Liver (tissue), 3 donors: Measurements from ENCODE around the gene SLC47A2.

ENCODE experiments used
- ATF3 ChIP-seq: IDR thresholded peaks from 2 replicates; pipeline ENCODE4 v1.6.1; 2016; ENCODE audit warnings: antibody characterized with exemption
- CTCF ChIP-seq: fragments of 150-350 bp; IDR thresholded peaks from 2 replicates; pipeline ENCODE4 v1.5.1; 2017; ENCODE audit warnings: improper control_type of control experiment, low read depth, low read length; ENCODE audit not compliant: missing input control
- EGR1 ChIP-seq, 2 donors: IDR thresholded peaks; 2 replicates each; pipeline ENCODE4 v1.6.1; 2016 to 2018; ENCODE audit warnings: antibody characterized with exemption in 2 of 2, low read depth in 2 of 2
- FOXA1 ChIP-seq: IDR thresholded peaks from 2 replicates; pipeline ENCODE4 v1.6.1; 2016; ENCODE audit warnings: antibody characterized with exemption
- GABPA ChIP-seq, 2 donors: IDR thresholded peaks in 1 of 2; conservative IDR thresholded peaks in 1 of 2; 2 replicates each; pipeline ENCODE4 v1.6.1; 2016; ENCODE audit warnings: antibody characterized with exemption in 2 of 2, mild to moderate bottlenecking in 1 of 2, moderate library complexity in 1 of 2
- MAX ChIP-seq: IDR thresholded peaks from 2 replicates; pipeline ENCODE4 v1.6.1; 2016; ENCODE audit warnings: antibody characterized with exemption
- NR2F2 ChIP-seq: IDR thresholded peaks from 2 replicates; pipeline ENCODE4 v1.6.1; 2016; ENCODE audit warnings: antibody characterized with exemption
- RAD21 ChIP-seq, 2 donors: IDR thresholded peaks; 2 replicates each; pipeline ENCODE4 v1.6.1; 2016; ENCODE audit warnings: antibody characterized with exemption in 2 of 2, mild to moderate bottlenecking in 2 of 2
- REST ChIP-seq: IDR thresholded peaks from 2 replicates; pipeline ENCODE4 v1.6.1; 2016; ENCODE audit warnings: antibody characterized with exemption, mild to moderate bottlenecking
- SP1 ChIP-seq: IDR thresholded peaks from 2 replicates; pipeline ENCODE4 v1.6.1; 2018; ENCODE audit warnings: antibody characterized with exemption, mild to moderate bottlenecking
- TAF1 ChIP-seq: conservative IDR thresholded peaks from 2 replicates; pipeline ENCODE4 v1.6.1; 2016; ENCODE audit warnings: antibody characterized with exemption, mild to moderate bottlenecking
- YY1 ChIP-seq: IDR thresholded peaks from 2 replicates; pipeline ENCODE4 v1.6.1; 2016; ENCODE audit warnings: antibody characterized with exemption, mild to moderate bottlenecking
- ZBTB33 ChIP-seq: IDR thresholded peaks from 2 replicates; pipeline ENCODE4 v1.6.1; 2016; ENCODE audit warnings: antibody characterized with exemption
- donor health status: healthy.
- donor health status: healthy.

GRCh38 chr17:19740933-19741332 is 24.5 kb upstream of the SLC47A2 start:
- TF ChIP-seq CTCF (no peak), TAF1 (no peak), EGR1 (IDR thresholded peaks at IDR 0.05; ENCODE audit: low read depth in 2 of 2) (no peak), MAX (no peak), NR2F2 (no peak), ATF3 (no peak), SP1 (no peak), RAD21 (IDR thresholded peaks at IDR 0.05) (no peak), GABPA (IDR thresholded peaks at IDR 0.05 in 1 of 2, conservative IDR thresholded peaks at IDR 0.05 in 1 of 2) (no peak), YY1 (no peak), REST (no peak), FOXA1 (no peak), ZBTB33 (no peak)
